Spleen (tissue), 11 donors: Measurements from ENCODE around the gene MAMDC2. TPM values are rescaled to one million over a fixed set of nuclear protein-coding genes. Genes with fewer than 3 reads are reported as not detected.

ENCODE experiments used
- DNase-seq: peaks from one replicate; pipeline ENCODE4 v3.0.0-alpha.2; 2020
- H3K27ac ChIP-seq, 8 donors: fragments of 200-600 bp; sonication (generic) in 7 of 8; 1 replicate in 4 of 8; 2 replicates in 4 of 8; pipeline versions ENCODE4 v1.5.0 to v1.8.0; 2016 to 2021; ENCODE audit warnings: inconsistent platforms in 4 of 8, mild to moderate bottlenecking in 4 of 8, moderate library complexity in 1 of 8
- H3K27me3 ChIP-seq, 7 donors: fragments of 200-600 bp; sonication (generic) in 6 of 7; replicated peaks in 1 of 7; 1 replicate in 4 of 7; 2 replicates in 3 of 7; pipeline versions ENCODE4 v1.5.0 to v1.8.0; 2016 to 2021; ENCODE audit warnings: inconsistent platforms in 3 of 7, mild to moderate bottlenecking in 1 of 7
- H3K36me3 ChIP-seq, 6 donors: fragments of 200-600 bp; sonication (generic) in 5 of 6; 1 replicate in 4 of 6; 2 replicates in 2 of 6; pipeline versions ENCODE4 v1.5.0 to v1.8.0; 2016 to 2021; ENCODE audit warnings: inconsistent platforms in 2 of 6
- H3K4me1 ChIP-seq, 6 donors: fragments of 200-600 bp; sonication (generic) in 5 of 6; 1 replicate in 3 of 6; 2 replicates in 3 of 6; pipeline versions ENCODE4 v1.5.0 to v1.8.0; 2016 to 2021; ENCODE audit warnings: inconsistent platforms in 3 of 6
- H3K4me3 ChIP-seq, 8 donors: fragments of 200-600 bp; sonication (generic) in 7 of 8; 1 replicate in 4 of 8; 2 replicates in 4 of 8; pipeline versions ENCODE4 v1.5.0 to v1.8.0; 2016 to 2021; ENCODE audit warnings: inconsistent platforms in 4 of 8, mild to moderate bottlenecking in 4 of 8, moderate library complexity in 2 of 8
- H3K9me3 ChIP-seq, 8 donors: fragments of 200-600 bp; sonication (generic) in 7 of 8; 1 replicate in 4 of 8; 2 replicates in 4 of 8; pipeline versions ENCODE4 v1.5.0 to v1.8.0; 2016 to 2021; ENCODE audit warnings: inconsistent platforms in 4 of 8
- CTCF ChIP-seq, 11 experiments: fragments of 200-600 bp in 7 of 11; fragments of 450-650 bp in 4 of 11; sonication (generic) in 4 of 11; IDR thresholded peaks in 8 of 11; conservative IDR thresholded peaks in 3 of 11; 1 replicate in 7 of 11; 2 replicates in 4 of 11; pipeline versions ENCODE4 v1.4.0 to v1.8.0; 2016 to 2021; ENCODE audit warnings: antibody characterized with exemption in 11 of 11, inconsistent platforms in 4 of 11, mild to moderate bottlenecking in 1 of 11
- POLR2A ChIP-seq, 3 donors: fragments of 450-650 bp; IDR thresholded peaks; one replicate each; pipeline ENCODE4 v1.5.1; 2017; ENCODE audit warnings: antibody characterized with exemption in 3 of 3, mild to moderate bottlenecking in 1 of 3
- POLR2AphosphoS5 ChIP-seq, 3 donors: sonication (generic); formaldehyde crosslinking; IDR thresholded peaks; one replicate each; pipeline ENCODE4 v1.5.1; 2017; ENCODE audit warnings: antibody characterized with exemption in 3 of 3
- WGBS, 5 donors: extraction: QIAGEN DNeasy Blood & Tissue Kit in 3 of 5; methylation state at CpG; one replicate each; pipeline versions ENCODE4 v1.1.5 to v1.1.7; 2013 to 2018; 5-methylcytosine and 5-hydroxymethylcytosine counted together
- intact Hi-C: fragments of 100-400 bp; cut with DNase I; formaldehyde crosslinking; loops from one replicate; pipeline ENCODE4 v1.15.0; 2023; ENCODE audit warnings: low total_unique reads
- polyA plus RNA-seq, 3 donors: library from polyadenylated mRNA; stranded (reverse); fragments of 200-250 nt; gene quantifications; one replicate each; pipeline ENCODE4 v1.2.1, GENCODE V29; 2013
- total RNA-seq, 7 donors: library from RNA; depleted of rRNA in 3 of 7; stranded (reverse); fragments of >200 nt in 3 of 7; fragmentation: NEBNext Ultra II Directional in 4 of 7; extraction: Animal tissue kit (Norgen Biotek cat#: 25700) in 4 of 7; gene quantifications; one replicate each; pipeline versions ENCODE4 v1.1.0 to v1.2.1, GENCODE V29; 2016 to 2021
- donor health status: healthy with polysubstance abuse.
- donor health status: DM: no; HTN: no; CAD: no; lungs with moderate emphysema.
- donor health status: DM: no; HTN: no; CAD: no.
- donor health status: Bipolar disorder and iron deficiency.
- donor health status: healthy.
- donor health status: DM: no; HTN: no; CAD: no.
- donor health status: DM: yes; HTN: yes; CAD: no.

MAMDC2 gene
- total and polyA plus RNA-seq, 10 donors = 1.5 to 65.5 (median 14.5) TPM

GRCh38 chr9:70257991-70258691 is 214.5 kb downstream of the MAMDC2 start:
- Histone ChIP-seq H3K27ac (peak overlapping the region; percentile 92 to 94 (median 92)), H3K9me3 (no peaks in the 10 kb centered on the region), H3K4me1 (peaks cover 32 to 57% (median 43%) of the 10 kb centered on the region in 6 donors), H3K27me3 (no peaks in the 10 kb centered on the region), H3K36me3 (peaks cover 0 to 23% (median 2%) of the 10 kb centered on the region in 6 donors), H3K4me3 (peak overlapping the region; percentile 71 to 87 (median 74))
- TF ChIP-seq CTCF (IDR thresholded peaks at IDR 0.05 in 8 of 11, conservative IDR thresholded peaks at IDR 0.05 in 3 of 11) = no peak
- TF ChIP-seq POLR2A (IDR thresholded peaks at IDR 0.05) = no peak
- no peak for TF ChIP-seq POLR2AphosphoS5 (IDR thresholded peaks at IDR 0.05)
- peak; percentile 92 for DNase-seq
- 8 to 10% (median 8%) methylated on average over 26 to 27 of the region's 27 CpGs for WGBS, 5 donors
- intact Hi-C loops = no loop called here

- intact Hi-C loops = no loop called here
- WGBS, 5 donors = 0 to 2% (median 0%) methylated on average over 31 to 75 of the region's 75 CpGs
These were observed 215.3 kb downstream of the MAMDC2 start, which contains the start of gene SMC5 for GRCh38 chr9:70258692-70259511. Gene SMC5 (plus strand): TSS chr9:70258978. CDS start chr9:70259079, 101 bp downstream.

GRCh38 chr9:70259512-70259802 is 215.8 kb downstream of the MAMDC2 start:
- no peaks in the 10 kb centered on the region for H3K27me3 ChIP-seq
- intact Hi-C loops = no loop called here
- peak overlapping the region; percentile 71 to 87 (median 74) for H3K4me3 ChIP-seq
- peaks cover 0 to 29% (median 5%) of the 10 kb centered on the region in 6 donors for H3K36me3 ChIP-seq
- no peaks in the 10 kb centered on the region for H3K9me3 ChIP-seq
- no peak for TF ChIP-seq POLR2AphosphoS5 (IDR thresholded peaks at IDR 0.05)
- no peak for TF ChIP-seq POLR2A (IDR thresholded peaks at IDR 0.05)
- TF ChIP-seq CTCF (IDR thresholded peaks at IDR 0.05 in 8 of 11, conservative IDR thresholded peaks at IDR 0.05 in 3 of 11) = no peak
- peak overlapping the region; percentile 92 to 94 (median 92) for H3K27ac ChIP-seq
- WGBS, 5 donors = 1 to 3% (median 2%) methylated on average over 10 of the region's 10 CpGs
- DNase-seq = no peak
- H3K4me1 ChIP-seq = peaks cover 35 to 63% (median 46%) of the 10 kb centered on the region in 6 donors

More at GRCh38 chr9:70258692-70259511, 215.3 kb downstream of the MAMDC2 start, which contains the start of gene SMC5:
- Histone ChIP-seq H3K4me1 (peaks cover 35 to 63% (median 46%) of the 10 kb centered on the region in 6 donors), H3K36me3 (peaks cover 0 to 23% (median 2%) of the 10 kb centered on the region in 6 donors), H3K27me3 (no peaks in the 10 kb centered on the region), H3K9me3 (no peaks in the 10 kb centered on the region), H3K27ac (peak within 1 kb of the TSS; percentile 92 to 94 (median 92)), H3K4me3 (peak within 1 kb of the TSS; percentile 71 to 87 (median 74))
- TF ChIP-seq POLR2A (IDR thresholded peaks at IDR 0.05) (peak; percentile 81 to 91 (median 84)), CTCF (IDR thresholded peaks at IDR 0.05 in 8 of 11, conservative IDR thresholded peaks at IDR 0.05 in 3 of 11) (no peak), POLR2AphosphoS5 (IDR thresholded peaks at IDR 0.05) (peak; percentile 99)
- peak; percentile 97 for DNase-seq
